GM12892 (cell line): ENCODE results near the gene HERC3.

Experiments used
- DNase-seq: peaks from one replicate; pipeline ENCODE4 v3.0.0; 2011; ENCODE audit not compliant: insufficient read length
- FAIRE-seq: peaks from 2 replicates; lab custom pipeline; 2011; peaks lifted over from hg19 to GRCh38; lab: Jason Lieb, UNC
- POLR2A ChIP-seq: IDR thresholded peaks from 2 replicates; pipeline ENCODE4 v1.6.1; 2011; ENCODE audit warnings: low read depth, low read length, control low read depth
- POLR2AphosphoS5 ChIP-seq: IDR thresholded peaks from 2 replicates; pipeline ENCODE4 v1.6.1; 2011; ENCODE audit warnings: low read depth, low read length, control low read depth
- TAF1 ChIP-seq: IDR thresholded peaks from 2 replicates; pipeline ENCODE4 v1.6.1; 2011; ENCODE audit warnings: low read depth, mild to moderate bottlenecking, control low read depth, low read length, borderline replicate concordance

HERC3 gene

DNA sequence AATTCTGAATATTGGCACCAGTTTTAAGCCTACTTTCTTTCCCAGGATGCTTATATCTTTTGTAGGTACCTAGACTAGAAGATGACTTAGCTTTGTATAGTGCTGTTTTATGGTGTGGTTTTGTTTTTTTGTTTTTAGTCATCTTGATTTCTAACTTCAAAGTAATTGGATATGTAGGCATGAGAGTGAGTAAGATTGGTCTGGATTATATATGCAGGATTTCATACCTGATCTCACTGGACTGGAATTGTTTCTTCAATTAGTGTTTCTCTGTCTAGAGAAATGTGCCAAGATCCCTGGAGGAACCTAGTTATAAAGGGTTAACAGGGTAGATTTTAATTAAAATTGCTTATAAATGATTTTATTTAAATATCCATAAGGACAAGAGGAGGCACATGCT is 82.3 kb downstream of the HERC3 start:
- DNase-seq = no peak
- TF ChIP-seq POLR2A (no peak), POLR2AphosphoS5 (no peak), TAF1 (no peak)
- FAIRE-seq = no peak

DNA sequence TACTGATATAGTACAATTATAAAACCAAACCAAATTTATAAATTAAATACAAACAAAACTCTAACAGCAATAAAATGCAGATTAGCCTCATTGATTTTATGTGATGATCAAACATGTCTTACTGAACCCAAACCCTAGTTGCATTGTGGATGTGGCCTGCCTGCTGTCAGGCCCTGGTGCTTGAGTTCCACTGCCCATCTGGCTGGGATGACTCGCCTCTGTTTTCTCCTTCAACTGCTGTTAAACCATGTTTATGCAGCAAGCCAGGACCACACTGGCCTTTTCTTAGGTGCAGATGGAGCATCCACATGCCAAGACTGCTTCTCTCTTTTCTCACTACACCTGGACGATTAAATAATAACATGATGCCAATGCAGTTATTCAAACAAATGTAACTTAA is 82.7 kb downstream of the HERC3 start:
- FAIRE-seq = no peak
- no peak for DNase-seq
- no peak for TF ChIP-seq POLR2A
- no peak for TF ChIP-seq TAF1
- TF ChIP-seq POLR2AphosphoS5 = no peak

DNA sequence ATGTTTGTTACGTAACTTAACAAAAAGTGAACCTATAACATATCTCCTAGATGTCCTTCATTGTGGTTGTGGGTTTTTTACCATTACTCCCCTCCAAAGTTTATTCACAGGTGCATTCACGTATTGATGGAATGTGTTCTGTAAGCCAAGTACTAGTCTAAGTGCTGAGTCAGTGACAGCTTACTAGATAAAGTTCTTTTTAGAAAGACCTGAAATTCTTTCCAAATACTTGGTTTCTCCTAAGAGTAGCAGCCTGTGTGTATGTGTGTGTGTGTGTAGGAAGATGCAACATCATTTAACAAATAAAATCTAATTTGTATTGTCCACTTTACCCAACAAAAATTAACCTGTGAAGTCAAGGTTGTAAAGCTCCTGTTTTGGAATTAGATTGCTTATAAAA is 83.3 kb downstream of the HERC3 start:
- TF ChIP-seq TAF1 (no peak), POLR2A (no peak), POLR2AphosphoS5 (no peak)
- DNase-seq (no peak), FAIRE-seq (no peak)

DNA sequence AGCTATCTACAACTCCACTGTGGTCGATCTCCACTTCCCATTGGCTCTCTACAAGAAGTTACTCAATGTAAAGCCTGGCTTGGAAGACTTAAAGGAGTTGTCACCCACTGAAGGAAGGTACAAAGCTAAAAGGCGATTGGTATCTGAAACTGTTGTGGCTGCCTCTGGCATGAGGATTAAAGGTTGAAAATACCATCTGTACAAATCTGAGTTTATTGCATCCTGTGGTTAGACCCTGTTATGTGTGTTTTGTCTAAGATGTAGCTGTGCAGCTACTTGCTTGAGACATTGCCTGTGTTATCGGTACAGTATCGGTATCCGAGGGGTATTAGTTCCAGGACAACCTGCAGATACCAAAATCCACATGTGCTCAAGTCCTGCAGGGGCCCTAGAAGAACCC is 88.9 kb downstream of the HERC3 start:
- no peak for TF ChIP-seq TAF1
- no peak for TF ChIP-seq POLR2A
- no peak for TF ChIP-seq POLR2AphosphoS5
- no peak for FAIRE-seq
- no peak for DNase-seq

DNA sequence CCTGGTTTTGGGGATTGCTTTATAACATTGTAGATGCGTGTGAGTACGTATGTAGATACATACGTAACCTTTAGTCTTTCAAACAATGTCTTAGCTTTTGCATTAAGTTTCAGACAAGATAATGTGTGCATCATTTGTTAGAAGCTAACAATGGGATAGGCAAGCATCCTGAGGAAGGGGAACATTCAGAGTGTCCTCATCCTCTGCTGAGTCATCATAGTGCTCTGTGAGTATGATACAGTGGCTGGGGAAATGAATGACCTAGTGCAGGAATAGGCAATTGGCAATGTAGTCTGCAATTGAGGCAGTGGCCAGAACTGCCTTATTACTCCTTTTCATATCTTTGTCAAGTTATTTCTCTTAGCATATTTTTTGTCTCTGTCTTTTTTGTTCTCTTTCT is 98.1 kb downstream of the HERC3 start:
- no peak for DNase-seq
- TF ChIP-seq TAF1 (no peak), POLR2AphosphoS5 (no peak), POLR2A (no peak)
- FAIRE-seq = no peak

DNA sequence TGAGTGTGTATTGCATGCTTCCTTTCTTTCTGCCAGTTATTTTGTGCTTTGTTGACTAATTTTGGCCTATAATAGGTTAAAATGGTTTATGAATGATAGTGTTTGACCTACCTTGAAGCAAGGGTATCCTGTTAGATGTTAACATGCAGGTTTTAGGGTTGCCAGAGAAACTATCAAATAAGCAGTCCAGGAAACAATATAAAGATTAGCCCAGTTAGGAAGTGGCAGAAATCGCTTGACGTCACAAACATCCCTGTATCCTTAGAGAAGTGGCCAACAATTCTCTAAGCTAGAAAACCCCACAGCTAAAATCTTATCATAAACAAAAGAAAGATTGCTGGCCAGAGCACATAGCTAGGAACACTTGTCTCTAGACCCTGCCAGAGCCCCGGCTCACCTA is 101.5 kb downstream of the HERC3 start:
- DNase-seq (no peak), FAIRE-seq (no peak)
- TF ChIP-seq TAF1 (no peak), POLR2AphosphoS5 (no peak)

DNA sequence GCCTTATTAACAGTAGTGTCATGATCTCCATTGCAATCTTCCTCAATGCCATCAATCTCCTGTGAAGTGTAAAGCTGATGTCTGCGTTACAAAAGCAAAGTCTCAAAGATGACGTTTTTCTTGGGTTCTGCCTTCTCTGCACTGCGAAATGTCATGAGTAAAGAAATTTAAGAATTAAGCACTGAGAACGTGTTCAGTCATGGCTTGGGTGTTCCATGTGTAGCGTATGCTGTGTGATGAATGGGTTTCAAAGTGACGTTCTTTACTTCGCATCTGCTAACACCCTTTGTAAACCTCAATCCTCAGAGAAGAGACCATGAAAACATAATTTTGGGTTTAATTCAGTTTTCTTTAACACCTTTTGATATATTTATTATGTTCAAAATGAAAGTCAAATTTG is 104.3 kb downstream of the HERC3 start:
- no peak for FAIRE-seq
- no peak for DNase-seq
- TF ChIP-seq POLR2A (no peak), TAF1 (no peak), POLR2AphosphoS5 (no peak)

DNA sequence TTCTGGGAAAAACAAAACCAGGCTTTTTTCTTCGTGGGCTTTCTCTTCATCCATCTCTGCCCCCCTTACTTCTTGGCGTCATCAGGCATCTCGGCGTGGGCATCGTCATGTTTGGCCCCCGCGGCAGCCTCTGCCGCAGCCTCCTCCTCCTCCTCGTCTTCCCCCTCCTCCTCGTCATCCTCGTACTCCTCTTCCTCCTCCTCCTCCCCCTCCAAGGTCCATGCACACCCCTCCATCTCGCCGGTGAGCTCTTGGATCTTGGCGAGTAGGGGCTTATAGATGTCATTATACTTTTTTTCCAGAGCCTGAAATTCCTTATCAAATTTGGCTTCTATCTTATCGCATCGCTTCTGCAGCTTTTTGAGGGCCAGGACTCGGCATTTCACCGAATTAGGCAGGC is 104.9 kb downstream of the HERC3 start:
- no peak for TF ChIP-seq TAF1
- TF ChIP-seq POLR2A = no peak
- no peak for TF ChIP-seq POLR2AphosphoS5
- DNase-seq = no peak
- FAIRE-seq = peak; percentile 63

DNA sequence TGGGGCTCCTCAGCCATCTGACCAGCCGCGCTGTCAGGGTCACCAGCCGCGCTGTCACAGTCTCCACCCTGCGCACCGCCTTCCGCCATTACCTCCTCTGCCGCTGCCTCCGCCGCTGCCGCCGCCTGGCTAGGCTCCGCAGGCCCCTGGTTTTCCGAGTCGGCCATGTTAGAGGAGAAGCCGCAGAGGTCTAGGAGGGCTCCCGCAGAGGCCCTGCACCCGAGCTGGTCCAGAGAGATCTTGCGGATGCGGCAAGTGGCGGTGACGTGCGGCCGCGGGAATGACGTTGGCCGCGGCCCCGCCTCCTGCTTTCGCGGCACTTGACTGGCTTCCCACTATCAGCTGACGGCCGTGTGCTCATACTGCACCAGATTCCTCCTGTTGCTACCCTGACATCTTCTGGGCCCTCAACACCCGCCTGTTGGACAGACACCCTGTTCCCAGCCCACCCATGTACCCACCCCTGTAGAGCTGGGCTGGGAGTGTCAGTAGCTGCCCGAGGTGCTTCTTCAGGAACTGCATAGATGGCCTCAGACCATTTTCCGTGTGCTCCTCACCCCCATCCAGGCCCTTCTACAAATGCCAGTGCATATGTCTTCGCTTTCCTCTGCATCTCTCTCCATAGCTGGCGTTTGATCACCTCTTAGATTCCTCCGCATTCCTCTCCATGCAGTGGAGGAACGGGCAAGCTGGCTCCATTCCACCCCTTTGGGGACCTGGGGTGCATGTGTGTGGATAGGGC is 105.5 kb downstream of the HERC3 start, which contains the start of gene NAP1L5:
Gene NAP1L5, minus strand, starts transcription at position 242 of the 742 bp plus-strand sequence. Its CDS starts 75 bp downstream, at position 167.
- DNase-seq = peak; percentile 29
- peak; percentile 76 for FAIRE-seq
- no peak; the same call in 1 of the 2 replicates for TF ChIP-seq POLR2A
- no peak for TF ChIP-seq POLR2AphosphoS5
- TF ChIP-seq TAF1 = no peak

DNA sequence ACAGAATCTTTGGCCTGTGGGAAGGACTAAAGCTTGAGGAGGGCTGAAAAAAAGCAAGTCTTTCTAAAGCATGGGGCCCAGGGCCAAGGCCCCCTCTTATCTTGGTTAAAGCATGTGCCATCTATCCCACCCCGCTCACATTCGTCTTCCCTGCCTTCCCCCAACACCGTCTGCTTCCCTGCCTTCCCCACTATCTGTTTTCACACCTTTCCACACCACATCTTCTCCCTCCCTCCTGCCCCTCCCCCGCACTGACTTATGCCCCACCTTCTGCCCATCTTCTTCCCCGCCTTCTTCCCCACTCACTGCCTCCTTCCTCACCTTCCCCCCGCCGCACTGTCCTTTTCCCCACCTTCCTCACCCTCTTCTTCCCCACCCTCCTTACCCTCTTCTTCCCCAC is 106.2 kb downstream of the HERC3 start:
- DNase-seq (no peak), FAIRE-seq (no peak)
- TF ChIP-seq TAF1 = no peak
- TF ChIP-seq POLR2AphosphoS5 = no peak
- no peak for TF ChIP-seq POLR2A

DNA sequence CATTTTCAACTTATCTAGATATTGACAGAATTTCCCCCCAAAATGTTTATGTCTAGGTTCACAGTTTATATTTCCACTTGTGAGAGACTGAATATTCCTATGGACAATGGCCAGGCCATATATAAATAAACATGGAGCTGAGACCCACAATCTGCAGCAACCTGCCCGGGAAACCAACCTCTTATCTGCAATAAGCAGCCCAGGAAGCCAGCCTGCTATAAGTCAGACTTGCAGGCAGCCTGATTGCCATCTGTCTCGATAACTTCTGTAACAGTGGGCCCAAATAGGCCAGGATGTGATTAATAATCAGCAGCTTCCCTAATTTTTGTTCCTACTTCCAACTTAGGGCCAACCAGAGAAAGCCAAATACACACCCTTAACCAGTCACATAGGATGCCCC is 110.5 kb downstream of the HERC3 start:
- no peak for FAIRE-seq
- no peak for DNase-seq

DNA sequence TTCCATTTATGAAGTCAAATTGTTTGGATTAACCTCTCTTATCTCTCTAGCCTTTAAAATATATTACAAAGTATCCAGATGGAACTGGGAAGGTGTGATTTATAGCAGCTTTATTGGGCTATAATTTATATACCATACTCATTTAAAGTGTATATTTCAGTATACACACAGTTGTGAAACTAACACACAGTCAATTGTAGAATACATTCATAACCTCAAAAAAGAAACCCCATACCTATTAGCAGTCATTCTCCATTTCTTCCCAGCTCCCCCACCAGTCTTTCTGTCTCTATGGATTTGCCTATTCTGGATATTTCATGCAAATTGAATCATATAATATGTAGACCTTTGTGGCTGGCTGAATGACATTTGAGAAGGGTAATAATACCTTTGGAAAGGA is 112.9 kb downstream of the HERC3 start:
- FAIRE-seq (no peak), DNase-seq (no peak)
- TF ChIP-seq POLR2A (no peak), TAF1 (no peak), POLR2AphosphoS5 (no peak)

More for the DNA sequence above, 110.5 kb downstream of the HERC3 start:
- TF ChIP-seq POLR2A (no peak), POLR2AphosphoS5 (no peak), TAF1 (no peak)
